Measurements from ENCODE around the gene GAL3ST3. TPM values are rescaled to one million over a fixed set of nuclear protein-coding genes. Genes with fewer than 3 reads are reported as not detected.

Gene GAL3ST3
- total and polyA plus RNA-seq, 5 donors from 2014 or later = not detected

GRCh38 chr11:66015454-66015881, 33.5 kb downstream of the GAL3ST3 start:
- Histone ChIP-seq H3K27me3 (ENCODE audit: control insufficient read depth, insufficient read depth, low read length) (peaks cover 8% of the 10 kb centered on the region), H3K9me3 (ENCODE audit: control insufficient read depth in 2 of 2, low read length in 2 of 2) (no peaks in the 10 kb centered on the region), H3K4me1 (ENCODE audit: control insufficient read depth, insufficient read depth, low read length, poor library complexity, severe bottlenecking) (peaks cover 8% of the 10 kb centered on the region), H3K27ac (ENCODE audit: insufficient read depth, low read length, poor library complexity, severe bottlenecking) (no peak overlapping the region), H3K36me3 (ENCODE audit: control insufficient read depth, insufficient read depth, low read length) (no peaks in the 10 kb centered on the region), H3K4me3 (ENCODE audit: low read depth, low read length) (no peak overlapping the region)
- Mint-ChIP-seq H3K36me3 (no peaks in the 10 kb centered on the region), H3K27ac (no peak overlapping the region), H3K4me3 (no peak overlapping the region), H3K4me1 (no peaks in the 10 kb centered on the region), H3K27me3 (peaks cover 22% of the 10 kb centered on the region), H3K9me3 (no peaks in the 10 kb centered on the region)
- DNase-seq (no peak), ATAC-seq (ENCODE audit: low read depth in 2 of 2) (no peak)

- no peak overlapping the region for H3K27ac ChIP-seq (ENCODE audit: insufficient read depth, low read length, poor library complexity, severe bottlenecking)
- no peaks in the 10 kb centered on the region for H3K4me1 Mint-ChIP-seq
- DNase-seq = no peak
These were observed 34.0 kb downstream of the GAL3ST3 start for GRCh38 chr11:66014804-66015453.

GRCh38 chr11:66013762-66014100, 35.2 kb downstream of the GAL3ST3 start:
- Mint-ChIP-seq H3K9me3 (peaks cover 0 to 2% (median 0%) of the 10 kb centered on the region in 7 donors), H3K4me3 (no peak overlapping the region), H3K4me1 (no peaks in the 10 kb centered on the region), H3K27ac (no peak overlapping the region), H3K27me3 (peaks cover 32% of the 10 kb centered on the region), H3K36me3 (no peaks in the 10 kb centered on the region)
- Histone ChIP-seq H3K4me3 (ENCODE audit: low read depth, low read length) (no peak overlapping the region), H3K27me3 (ENCODE audit: control insufficient read depth, insufficient read depth, low read length) (peaks cover 8% of the 10 kb centered on the region), H3K36me3 (ENCODE audit: control insufficient read depth, insufficient read depth, low read length) (no peaks in the 10 kb centered on the region), H3K4me1 (ENCODE audit: control insufficient read depth, insufficient read depth, low read length, poor library complexity, severe bottlenecking) (peaks cover 8% of the 10 kb centered on the region), H3K27ac (ENCODE audit: insufficient read depth, low read length, poor library complexity, severe bottlenecking) (no peak overlapping the region), H3K9me3 (ENCODE audit: control insufficient read depth in 2 of 2, low read length in 2 of 2) (no peaks in the 10 kb centered on the region)
- DNase-seq (no peak), ATAC-seq (ENCODE audit: low read depth in 2 of 2) (no peak)

More at GRCh38 chr11:66014804-66015453, 34.0 kb downstream of the GAL3ST3 start:
- H3K27me3 Mint-ChIP-seq = peaks cover 27% of the 10 kb centered on the region
- Histone ChIP-seq H3K27me3 (ENCODE audit: control insufficient read depth, insufficient read depth, low read length) (peaks cover 8% of the 10 kb centered on the region), H3K9me3 (ENCODE audit: control insufficient read depth in 2 of 2, low read length in 2 of 2) (no peaks in the 10 kb centered on the region), H3K4me3 (ENCODE audit: low read depth, low read length) (no peak overlapping the region), H3K4me1 (ENCODE audit: control insufficient read depth, insufficient read depth, low read length, poor library complexity, severe bottlenecking) (peaks cover 8% of the 10 kb centered on the region), H3K36me3 (ENCODE audit: control insufficient read depth, insufficient read depth, low read length) (no peaks in the 10 kb centered on the region)
- H3K27ac Mint-ChIP-seq = peak overlapping the region in 1 of 3 donors; percentile 7
- H3K4me3 Mint-ChIP-seq = no peak overlapping the region
- H3K9me3 Mint-ChIP-seq = peaks cover 0 to 2% (median 0%) of the 10 kb centered on the region in 7 donors
- H3K36me3 Mint-ChIP-seq = no peaks in the 10 kb centered on the region
- no peak for ATAC-seq (ENCODE audit: low read depth in 2 of 2)

- peaks cover 8% of the 10 kb centered on the region for H3K4me1 ChIP-seq (ENCODE audit: control insufficient read depth, insufficient read depth, low read length, poor library complexity, severe bottlenecking)
- no peak overlapping the region for H3K27ac ChIP-seq (ENCODE audit: insufficient read depth, low read length, poor library complexity, severe bottlenecking)
- H3K9me3 Mint-ChIP-seq = peaks cover 0 to 2% (median 0%) of the 10 kb centered on the region in 7 donors
- H3K36me3 ChIP-seq (ENCODE audit: control insufficient read depth, insufficient read depth, low read length) = no peaks in the 10 kb centered on the region
- DNase-seq = no peak
- peaks cover 32% of the 10 kb centered on the region for H3K27me3 Mint-ChIP-seq
- H3K27me3 ChIP-seq (ENCODE audit: control insufficient read depth, insufficient read depth, low read length) = peaks cover 8% of the 10 kb centered on the region
- H3K4me1 Mint-ChIP-seq = no peaks in the 10 kb centered on the region
- no peak overlapping the region for H3K4me3 ChIP-seq (ENCODE audit: low read depth, low read length)
- no peak overlapping the region for H3K27ac Mint-ChIP-seq
- no peaks in the 10 kb centered on the region for H3K36me3 Mint-ChIP-seq
- ATAC-seq (ENCODE audit: low read depth in 2 of 2) = no peak
- H3K9me3 ChIP-seq (ENCODE audit: control insufficient read depth in 2 of 2, low read length in 2 of 2) = no peaks in the 10 kb centered on the region
- H3K4me3 Mint-ChIP-seq = no peak overlapping the region
These were observed 35.8 kb downstream of the GAL3ST3 start for GRCh38 chr11:66012946-66013761.

GRCh38 chr11:66012371-66012945, 36.5 kb downstream of the GAL3ST3 start:
- H3K36me3 Mint-ChIP-seq = no peaks in the 10 kb centered on the region
- no peaks in the 10 kb centered on the region for H3K4me1 Mint-ChIP-seq
- Histone ChIP-seq H3K27me3 (ENCODE audit: control insufficient read depth, insufficient read depth, low read length) (peaks cover 8% of the 10 kb centered on the region), H3K9me3 (ENCODE audit: control insufficient read depth in 2 of 2, low read length in 2 of 2) (no peaks in the 10 kb centered on the region), H3K4me1 (ENCODE audit: control insufficient read depth, insufficient read depth, low read length, poor library complexity, severe bottlenecking) (peaks cover 8% of the 10 kb centered on the region), H3K36me3 (ENCODE audit: control insufficient read depth, insufficient read depth, low read length) (no peaks in the 10 kb centered on the region), H3K4me3 (ENCODE audit: low read depth, low read length) (no peak overlapping the region), H3K27ac (ENCODE audit: insufficient read depth, low read length, poor library complexity, severe bottlenecking) (no peak overlapping the region)
- no peak overlapping the region for H3K4me3 Mint-ChIP-seq
- peaks cover 32% of the 10 kb centered on the region for H3K27me3 Mint-ChIP-seq
- no peak overlapping the region for H3K27ac Mint-ChIP-seq
- peaks cover 0 to 2% (median 0%) of the 10 kb centered on the region in 7 donors for H3K9me3 Mint-ChIP-seq
- DNase-seq = no peak
- ATAC-seq (ENCODE audit: low read depth in 2 of 2) = no peak

GRCh38 chr11:66011785-66012303, 37.1 kb downstream of the GAL3ST3 start, which contains the start of gene CST6:
Gene CST6 (plus strand): TSS chr11:66012008. CDS start chr11:66012045, 37 bp downstream.
- H3K36me3 ChIP-seq (ENCODE audit: control insufficient read depth, insufficient read depth, low read length) = no peaks in the 10 kb centered on the region
- H3K9me3 ChIP-seq (ENCODE audit: control insufficient read depth in 2 of 2, low read length in 2 of 2) = no peaks in the 10 kb centered on the region
- H3K27ac ChIP-seq (ENCODE audit: insufficient read depth, low read length, poor library complexity, severe bottlenecking) = no peak within 1 kb of the TSS
- DNase-seq = no peak
- Mint-ChIP-seq H3K27me3 (peaks cover 32% of the 10 kb centered on the region), H3K9me3 (peaks cover 0 to 2% (median 0%) of the 10 kb centered on the region in 7 donors), H3K36me3 (no peaks in the 10 kb centered on the region), H3K4me1 (no peaks in the 10 kb centered on the region), H3K4me3 (no peak within 1 kb of the TSS), H3K27ac (no peak within 1 kb of the TSS)
- no peak within 1 kb of the TSS for H3K4me3 ChIP-seq (ENCODE audit: low read depth, low read length)
- ATAC-seq (ENCODE audit: low read depth in 2 of 2) = no peak
- peaks cover 8% of the 10 kb centered on the region for H3K4me1 ChIP-seq (ENCODE audit: control insufficient read depth, insufficient read depth, low read length, poor library complexity, severe bottlenecking)
- H3K27me3 ChIP-seq (ENCODE audit: control insufficient read depth, insufficient read depth, low read length) = peaks cover 8% of the 10 kb centered on the region

GRCh38 chr11:66011239-66011784, 37.6 kb downstream of the GAL3ST3 start:
- Mint-ChIP-seq H3K27ac (no peak overlapping the region), H3K27me3 (peaks cover 32% of the 10 kb centered on the region), H3K4me1 (no peaks in the 10 kb centered on the region), H3K36me3 (no peaks in the 10 kb centered on the region), H3K4me3 (no peak overlapping the region), H3K9me3 (peaks cover 0 to 2% (median 0%) of the 10 kb centered on the region in 7 donors)
- H3K36me3 ChIP-seq (ENCODE audit: control insufficient read depth, insufficient read depth, low read length) = no peaks in the 10 kb centered on the region
- peaks cover 8% of the 10 kb centered on the region for H3K4me1 ChIP-seq (ENCODE audit: control insufficient read depth, insufficient read depth, low read length, poor library complexity, severe bottlenecking)
- DNase-seq (no peak), ATAC-seq (ENCODE audit: low read depth in 2 of 2) (no peak)
- peaks cover 8% of the 10 kb centered on the region for H3K27me3 ChIP-seq (ENCODE audit: control insufficient read depth, insufficient read depth, low read length)
- H3K9me3 ChIP-seq (ENCODE audit: control insufficient read depth in 2 of 2, low read length in 2 of 2) = no peaks in the 10 kb centered on the region
- no peak overlapping the region for H3K27ac ChIP-seq (ENCODE audit: insufficient read depth, low read length, poor library complexity, severe bottlenecking)
- H3K4me3 ChIP-seq (ENCODE audit: low read depth, low read length) = no peak overlapping the region
